ENCODE results near the gene ALPP.
"Not testable (repeated sequence)": the region's sequence is repeated elsewhere in the genome, so short reads cannot be mapped to it uniquely, and the experiment has no call there.

ALPP gene

GRCh38 chr2:232378735-232379151, at the start of gene ALPP:
Gene ALPP, plus strand, starts transcription at chr2:232378751. Its CDS starts 52 bp downstream, at chr2:232378803.
- H3K4me3 ChIP-seq (ENCODE audit: low read length); DNase-seq (ENCODE audit: low read depth): not testable (repeated sequence)

GRCh38 chr2:232329716-232330067, 48.9 kb upstream of the ALPP start:
- TF ChIP-seq, protein P1, sequence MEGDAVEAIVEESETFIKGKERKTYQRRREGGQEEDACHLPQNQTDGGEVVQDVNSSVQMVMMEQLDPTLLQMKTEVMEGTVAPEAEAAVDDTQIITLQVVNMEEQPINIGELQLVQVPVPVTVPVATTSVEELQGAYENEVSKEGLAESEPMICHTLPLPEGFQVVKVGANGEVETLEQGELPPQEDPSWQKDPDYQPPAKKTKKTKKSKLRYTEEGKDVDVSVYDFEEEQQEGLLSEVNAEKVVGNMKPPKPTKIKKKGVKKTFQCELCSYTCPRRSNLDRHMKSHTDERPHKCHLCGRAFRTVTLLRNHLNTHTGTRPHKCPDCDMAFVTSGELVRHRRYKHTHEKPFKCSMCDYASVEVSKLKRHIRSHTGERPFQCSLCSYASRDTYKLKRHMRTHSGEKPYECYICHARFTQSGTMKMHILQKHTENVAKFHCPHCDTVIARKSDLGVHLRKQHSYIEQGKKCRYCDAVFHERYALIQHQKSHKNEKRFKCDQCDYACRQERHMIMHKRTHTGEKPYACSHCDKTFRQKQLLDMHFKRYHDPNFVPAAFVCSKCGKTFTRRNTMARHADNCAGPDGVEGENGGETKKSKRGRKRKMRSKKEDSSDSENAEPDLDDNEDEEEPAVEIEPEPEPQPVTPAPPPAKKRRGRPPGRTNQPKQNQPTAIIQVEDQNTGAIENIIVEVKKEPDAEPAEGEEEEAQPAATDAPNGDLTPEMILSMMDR (conservative IDR thresholded peaks at IDR 0.05; ENCODE audit: low read length), result no peak
- H3K4me3 ChIP-seq (ENCODE audit: low read length), result no peak overlapping the region
- no peak for DNase-seq (ENCODE audit: low read depth)

DNA sequence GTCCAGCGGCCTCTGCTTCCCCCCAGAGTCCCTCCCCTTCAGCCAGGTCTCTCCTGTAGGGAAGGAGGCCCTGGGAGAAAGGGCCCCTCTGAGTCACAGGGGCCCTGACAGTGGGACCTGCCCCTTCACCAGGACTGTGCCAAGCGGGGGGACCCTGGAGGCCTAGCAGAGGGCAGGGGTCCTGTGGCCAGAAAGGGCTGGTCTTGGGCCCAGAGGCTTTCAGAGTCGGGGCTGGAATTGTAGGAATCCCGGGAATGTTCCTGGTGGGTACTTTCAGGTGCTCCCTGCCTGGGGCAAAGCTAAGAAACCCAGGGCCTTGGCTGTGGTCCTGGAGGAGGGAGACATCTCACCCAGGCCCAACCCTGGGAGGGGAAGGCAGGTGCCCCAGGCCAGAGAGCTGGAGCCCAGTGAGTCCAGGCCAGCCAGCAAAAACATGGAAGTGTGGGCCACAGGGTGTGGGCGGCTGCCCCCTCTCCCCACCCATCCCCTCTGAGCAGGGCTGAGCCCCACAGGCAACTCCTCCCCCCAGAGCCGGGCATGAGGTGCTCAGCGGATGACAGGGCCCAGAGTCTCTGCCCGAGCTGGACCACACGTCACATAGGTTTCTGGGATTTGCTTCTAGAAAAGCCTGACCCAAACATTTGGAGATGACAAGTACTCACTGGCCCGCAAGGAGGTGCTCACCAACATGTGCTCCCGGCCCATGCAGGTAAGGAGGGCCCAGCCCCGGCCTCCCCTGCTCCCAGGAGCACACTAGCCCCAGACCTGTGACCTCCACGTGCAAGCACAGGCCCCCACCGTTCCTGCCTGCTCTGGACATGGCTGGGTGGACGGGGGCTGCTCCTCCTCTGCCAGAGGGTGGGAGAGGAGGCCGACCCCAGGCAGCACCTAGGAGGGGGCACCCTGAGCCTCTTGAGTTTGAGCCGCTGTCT, 48.2 kb upstream of the ALPP start:
- TF ChIP-seq, protein P1 (conservative IDR thresholded peaks at IDR 0.05; ENCODE audit: low read length), result no peak
- H3K4me3 ChIP-seq (ENCODE audit: low read length), result no peak overlapping the region
- no peak for DNase-seq (ENCODE audit: low read depth)

DNA sequence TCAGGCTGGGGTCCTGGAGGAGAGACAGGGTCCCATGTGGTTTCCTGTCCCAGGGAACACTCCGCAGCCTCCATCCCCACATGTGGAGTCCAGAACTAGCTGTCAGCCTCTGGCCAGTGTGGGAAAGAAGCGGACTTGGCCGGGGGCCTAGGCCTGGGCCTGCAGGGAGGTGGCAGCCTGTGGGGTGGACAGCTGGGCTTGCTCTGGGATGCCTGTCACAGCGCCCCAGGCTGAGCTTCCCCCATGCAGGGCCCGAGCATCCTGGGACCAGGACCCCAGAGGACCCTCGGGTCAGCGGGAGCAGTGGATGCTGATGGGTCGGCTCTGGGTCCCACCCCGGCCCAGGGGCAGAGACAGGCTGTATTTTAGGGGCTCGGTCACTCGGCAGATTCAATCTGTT, 47.5 kb upstream of the ALPP start:
- DNase-seq (ENCODE audit: low read depth); H3K4me3 ChIP-seq (ENCODE audit: low read length): not testable (repeated sequence)

- H3K4me3 ChIP-seq (ENCODE audit: low read length); DNase-seq (ENCODE audit: low read depth): not testable (repeated sequence)
Observed at GRCh38 chr2:232331641-232332040, 46.9 kb upstream of the ALPP start.

GRCh38 chr2:232332244-232332939, 46.2 kb upstream of the ALPP start:
- not testable (repeated sequence) for DNase-seq (ENCODE audit: low read depth); H3K4me3 ChIP-seq (ENCODE audit: low read length)

DNA sequence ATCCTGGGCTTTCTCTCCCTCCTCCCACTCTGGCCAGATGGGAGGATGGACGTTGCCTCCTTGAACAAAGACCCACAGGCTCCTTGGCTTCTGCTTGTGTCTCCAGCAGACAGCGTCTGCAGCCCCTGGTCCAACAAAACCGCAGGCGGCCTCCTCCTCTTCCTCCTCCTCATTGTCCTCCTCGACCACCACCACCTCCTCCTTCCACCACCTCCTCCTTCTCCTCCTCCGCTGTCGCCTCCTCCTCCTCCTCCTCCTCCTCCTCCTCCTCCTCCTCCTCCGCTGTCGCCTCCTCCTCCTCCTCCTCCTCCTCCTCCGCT, 45.7 kb upstream of the ALPP start:
- TF ChIP-seq, protein P1 (conservative IDR thresholded peaks at IDR 0.05; ENCODE audit: low read length), result no peak
- H3K4me3 ChIP-seq (ENCODE audit: low read length), result no peak overlapping the region
- no peak for DNase-seq (ENCODE audit: low read depth)

DNA sequence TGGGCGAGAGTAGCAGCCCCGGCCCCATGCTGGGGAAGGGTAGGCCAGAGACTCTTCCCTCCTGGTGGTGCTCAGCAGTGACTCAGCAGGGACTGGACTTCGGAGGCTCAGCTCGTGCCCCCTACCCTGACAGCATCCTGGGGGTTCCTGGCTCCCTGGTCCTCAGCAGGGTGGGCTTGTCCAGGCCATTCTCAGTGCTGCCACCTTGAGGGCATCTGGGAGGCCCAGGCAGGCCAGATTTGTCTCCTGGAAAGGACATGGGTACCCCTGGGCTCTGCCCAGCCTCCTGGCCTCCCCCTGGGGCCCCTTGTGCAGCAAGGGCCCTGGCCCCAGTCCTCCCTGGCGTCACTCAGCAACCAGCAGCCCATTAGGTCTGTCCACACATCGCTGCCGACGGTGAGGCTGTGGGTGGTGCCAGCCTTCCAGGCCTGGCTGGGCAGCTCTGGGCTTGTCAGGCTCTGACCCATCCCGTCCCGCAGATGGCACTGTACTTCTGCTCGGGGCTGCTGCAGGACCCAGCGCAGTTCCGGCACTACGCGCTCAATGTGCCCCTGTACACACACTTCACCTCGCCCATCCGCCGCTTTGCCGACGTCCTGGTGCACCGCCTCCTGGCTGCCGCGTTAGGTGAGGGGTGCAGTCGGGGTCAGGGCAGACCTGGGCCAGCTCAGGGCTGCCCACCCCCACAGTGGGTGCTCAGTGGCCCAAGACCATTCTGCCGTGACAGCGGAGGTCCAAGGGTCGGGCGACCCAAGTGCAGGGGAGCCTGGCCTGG, 45.0 kb upstream of the ALPP start:
- H3K4me3 ChIP-seq (ENCODE audit: low read length), result no peak overlapping the region
- TF ChIP-seq, protein P1 (conservative IDR thresholded peaks at IDR 0.05; ENCODE audit: low read length), result peak; percentile 46
- no peak for DNase-seq (ENCODE audit: low read depth)

GRCh38 chr2:232334136-232334884, 44.2 kb upstream of the ALPP start:
- not testable (repeated sequence) for H3K4me3 ChIP-seq (ENCODE audit: low read length); DNase-seq (ENCODE audit: low read depth)

DNA sequence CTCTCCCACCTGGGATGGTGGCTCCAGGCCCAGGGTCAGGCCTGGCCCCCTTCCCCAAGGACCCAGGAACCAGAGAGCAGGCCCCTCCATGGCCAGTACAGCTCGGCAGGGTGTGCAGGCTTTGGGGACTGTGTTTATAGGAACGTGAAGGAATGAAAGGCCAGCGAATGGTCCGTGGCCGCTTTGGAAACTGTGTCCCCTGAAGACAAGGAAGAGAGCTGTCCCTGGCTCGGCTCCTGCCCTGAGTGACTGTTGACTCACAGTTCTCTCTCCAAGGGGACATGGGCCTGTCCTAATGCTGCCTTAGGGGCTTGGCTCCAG, 43.7 kb upstream of the ALPP start:
- DNase-seq (ENCODE audit: low read depth); H3K4me3 ChIP-seq (ENCODE audit: low read length): not testable (repeated sequence)
